ENCODE measurements around the gene HOXC13.

HOXC13 gene

DNA sequence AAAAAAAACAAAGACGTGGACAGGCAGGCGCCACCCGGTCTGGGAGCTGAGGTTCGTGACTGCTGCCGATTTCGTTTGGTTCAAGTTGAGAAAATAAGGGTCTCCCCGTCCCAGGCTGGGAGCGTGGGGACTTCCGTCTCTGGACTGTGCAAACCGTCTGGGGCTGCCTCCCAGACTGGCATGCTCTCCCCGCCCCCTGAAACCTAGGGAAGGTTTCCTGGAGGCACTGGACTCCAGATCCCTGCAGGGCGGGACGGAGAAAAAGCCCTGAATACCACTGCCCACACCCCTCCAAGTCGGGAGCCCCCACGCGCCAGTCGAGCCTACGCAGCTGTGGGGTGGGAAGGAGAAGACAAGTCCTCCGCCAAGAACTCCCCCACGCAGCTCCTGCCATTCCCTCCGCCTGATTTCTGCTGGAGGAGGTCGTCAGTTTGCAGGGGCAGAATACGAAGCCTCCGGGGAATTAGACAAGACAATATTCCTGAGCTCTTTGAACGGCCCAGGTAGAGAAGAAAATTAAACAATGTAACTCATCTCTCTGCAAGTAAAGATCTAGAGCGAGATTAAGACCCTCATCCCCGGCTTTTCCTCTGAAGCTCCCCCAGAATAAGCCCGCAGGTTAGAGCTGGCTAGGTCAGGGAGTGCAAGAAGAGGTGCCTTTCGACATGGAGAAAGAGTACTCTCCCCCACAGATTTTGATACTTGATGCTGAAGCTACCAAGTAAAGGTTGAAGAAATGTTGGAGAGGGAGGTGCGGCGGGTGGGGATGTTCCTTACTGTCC is 10.4 kb upstream of the HOXC13 start:
- Histone ChIP-seq H3K27ac (ENCODE audit: poor library complexity, severe bottlenecking) (no peak overlapping the region), H3K27me3 (ENCODE audit: insufficient read depth, poor library complexity, severe bottlenecking) (peaks cover 96% of the 10 kb centered on the region), H3K4me3 (ENCODE audit: severe bottlenecking) (no peak overlapping the region), H3K36me3 (ENCODE audit: low read depth) (no peaks in the 10 kb centered on the region), H3K4me1 (ENCODE audit: insufficient read depth, poor library complexity, severe bottlenecking) (no peaks in the 10 kb centered on the region), H3K9me3 (ENCODE audit: severe bottlenecking) (no peaks in the 10 kb centered on the region)
- no peak for DNase-seq (ENCODE audit: low spot score)
- ATAC-seq (ENCODE audit: low read depth): peak; percentile 48; the same call in 1 of the 3 replicates
- TF ChIP-seq, protein P1, sequence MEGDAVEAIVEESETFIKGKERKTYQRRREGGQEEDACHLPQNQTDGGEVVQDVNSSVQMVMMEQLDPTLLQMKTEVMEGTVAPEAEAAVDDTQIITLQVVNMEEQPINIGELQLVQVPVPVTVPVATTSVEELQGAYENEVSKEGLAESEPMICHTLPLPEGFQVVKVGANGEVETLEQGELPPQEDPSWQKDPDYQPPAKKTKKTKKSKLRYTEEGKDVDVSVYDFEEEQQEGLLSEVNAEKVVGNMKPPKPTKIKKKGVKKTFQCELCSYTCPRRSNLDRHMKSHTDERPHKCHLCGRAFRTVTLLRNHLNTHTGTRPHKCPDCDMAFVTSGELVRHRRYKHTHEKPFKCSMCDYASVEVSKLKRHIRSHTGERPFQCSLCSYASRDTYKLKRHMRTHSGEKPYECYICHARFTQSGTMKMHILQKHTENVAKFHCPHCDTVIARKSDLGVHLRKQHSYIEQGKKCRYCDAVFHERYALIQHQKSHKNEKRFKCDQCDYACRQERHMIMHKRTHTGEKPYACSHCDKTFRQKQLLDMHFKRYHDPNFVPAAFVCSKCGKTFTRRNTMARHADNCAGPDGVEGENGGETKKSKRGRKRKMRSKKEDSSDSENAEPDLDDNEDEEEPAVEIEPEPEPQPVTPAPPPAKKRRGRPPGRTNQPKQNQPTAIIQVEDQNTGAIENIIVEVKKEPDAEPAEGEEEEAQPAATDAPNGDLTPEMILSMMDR (IDR thresholded peaks at IDR 0.05; ENCODE audit: poor library complexity, severe bottlenecking): no peak

DNA sequence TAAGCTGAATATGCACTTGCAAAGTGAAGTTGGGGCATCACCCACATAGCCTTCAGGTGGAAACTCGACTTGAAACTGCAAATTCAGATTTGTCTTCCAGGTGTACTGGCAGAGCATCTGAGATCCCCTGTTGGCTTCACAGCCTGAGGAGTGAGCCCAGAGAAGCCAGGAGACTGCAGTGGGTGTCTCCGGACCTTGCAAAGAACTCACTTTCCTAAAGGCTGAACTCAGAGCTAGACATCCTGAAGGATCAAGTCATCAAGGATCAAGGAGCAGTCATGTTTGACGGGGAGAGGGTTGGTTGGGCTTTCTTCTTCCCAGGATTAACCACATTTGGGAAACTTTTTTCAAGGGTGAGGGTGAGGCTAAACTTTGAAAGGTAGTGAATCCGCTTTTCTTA is 9.1 kb upstream of the HOXC13 start:
- ATAC-seq (ENCODE audit: low read depth) (no peak), DNase-seq (ENCODE audit: low spot score) (no peak)
- Histone ChIP-seq H3K27me3 (ENCODE audit: insufficient read depth, poor library complexity, severe bottlenecking) (peaks cover 97% of the 10 kb centered on the region), H3K36me3 (ENCODE audit: low read depth) (no peaks in the 10 kb centered on the region), H3K27ac (ENCODE audit: poor library complexity, severe bottlenecking) (no peak overlapping the region), H3K9me3 (ENCODE audit: severe bottlenecking) (no peaks in the 10 kb centered on the region), H3K4me3 (ENCODE audit: severe bottlenecking) (no peak overlapping the region), H3K4me1 (ENCODE audit: insufficient read depth, poor library complexity, severe bottlenecking) (no peaks in the 10 kb centered on the region)
- TF ChIP-seq, protein P1 (IDR thresholded peaks at IDR 0.05; ENCODE audit: poor library complexity, severe bottlenecking): no peak

DNA sequence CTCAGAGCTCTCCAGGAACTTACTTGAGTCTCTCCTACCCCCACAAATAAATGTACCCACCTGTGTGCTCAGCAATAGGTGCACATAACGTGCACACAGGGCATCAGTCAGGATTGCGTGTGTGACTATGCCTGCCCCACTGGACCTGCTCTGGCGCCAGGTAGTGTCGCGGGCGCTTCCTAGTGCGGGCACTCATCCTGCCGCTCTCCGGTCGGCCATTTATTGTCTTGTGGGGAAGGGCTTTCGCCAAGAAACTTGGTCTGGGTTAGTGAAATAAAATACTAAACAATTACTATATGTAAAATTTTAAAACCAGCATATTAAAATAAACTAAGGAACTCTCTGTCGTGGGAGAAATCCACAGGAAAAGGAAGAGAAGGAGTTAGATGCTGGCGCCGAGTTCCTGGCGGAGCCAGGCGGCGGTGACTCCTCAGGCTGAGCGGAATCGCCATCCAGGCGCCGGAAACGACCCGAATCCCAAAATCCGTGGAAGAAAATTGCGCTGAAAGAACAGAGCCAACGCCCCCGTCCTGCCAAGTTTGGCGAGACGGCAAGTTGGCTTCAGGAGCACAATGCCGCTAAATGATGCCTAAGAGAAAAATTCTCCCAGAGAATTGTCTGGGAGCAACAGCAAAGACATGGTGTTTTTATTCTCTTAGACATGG is 7.9 kb upstream of the HOXC13 start:
- H3K27ac ChIP-seq (ENCODE audit: poor library complexity, severe bottlenecking): no peak overlapping the region
- H3K9me3 ChIP-seq (ENCODE audit: severe bottlenecking): no peaks in the 10 kb centered on the region
- peaks cover 100% of the 10 kb centered on the region for H3K27me3 ChIP-seq (ENCODE audit: insufficient read depth, poor library complexity, severe bottlenecking)
- ATAC-seq (ENCODE audit: low read depth): no peak
- no peak for DNase-seq (ENCODE audit: low spot score)
- H3K4me1 ChIP-seq (ENCODE audit: insufficient read depth, poor library complexity, severe bottlenecking): no peaks in the 10 kb centered on the region
- TF ChIP-seq, protein P1 (IDR thresholded peaks at IDR 0.05; ENCODE audit: poor library complexity, severe bottlenecking): no peak
- no peaks in the 10 kb centered on the region for H3K36me3 ChIP-seq (ENCODE audit: low read depth)
- no peak overlapping the region for H3K4me3 ChIP-seq (ENCODE audit: severe bottlenecking)

DNA sequence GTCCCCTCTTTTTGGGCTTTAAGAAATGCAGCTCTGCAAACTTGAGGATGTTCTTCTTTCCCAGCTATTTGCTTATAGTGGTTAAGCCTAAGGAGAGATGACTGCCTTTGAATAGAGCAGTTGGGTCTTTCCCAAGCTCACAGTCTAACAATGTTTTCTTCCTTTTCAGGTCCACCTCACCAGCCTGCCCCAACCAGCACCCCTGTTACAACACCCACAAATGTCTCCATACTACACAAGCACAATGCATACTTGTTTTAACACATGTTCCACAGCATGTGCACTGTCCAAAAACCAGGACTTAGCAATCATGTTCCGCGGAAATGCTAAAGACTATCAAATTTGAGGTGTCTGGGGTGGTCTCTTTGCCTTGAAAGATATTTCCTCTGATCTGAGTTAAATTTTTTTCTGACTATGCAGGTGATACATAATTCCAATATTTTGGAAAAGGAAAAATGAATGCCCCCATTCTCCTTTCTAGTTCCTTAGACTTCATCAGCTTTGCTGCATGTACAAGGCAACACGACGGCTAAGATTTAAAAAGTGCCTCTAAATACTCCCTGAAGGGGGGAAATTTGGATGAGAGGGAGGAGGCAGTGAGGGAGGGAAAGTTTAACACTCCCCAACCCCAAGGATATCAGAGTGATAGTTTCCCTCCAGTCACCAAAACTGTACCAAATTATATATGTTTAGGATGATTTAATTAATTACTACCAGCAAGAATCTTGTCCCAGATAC is 6.6 kb upstream of the HOXC13 start:
- no peak for ATAC-seq (ENCODE audit: low read depth)
- H3K9me3 ChIP-seq (ENCODE audit: severe bottlenecking): no peaks in the 10 kb centered on the region
- no peaks in the 10 kb centered on the region for H3K36me3 ChIP-seq (ENCODE audit: low read depth)
- no peak for DNase-seq (ENCODE audit: low spot score)
- H3K4me1 ChIP-seq (ENCODE audit: insufficient read depth, poor library complexity, severe bottlenecking): no peaks in the 10 kb centered on the region
- no peak overlapping the region for H3K4me3 ChIP-seq (ENCODE audit: severe bottlenecking)
- H3K27me3 ChIP-seq (ENCODE audit: insufficient read depth, poor library complexity, severe bottlenecking): peaks cover 100% of the 10 kb centered on the region
- TF ChIP-seq, protein P1 (IDR thresholded peaks at IDR 0.05; ENCODE audit: poor library complexity, severe bottlenecking): no peak
- no peak overlapping the region for H3K27ac ChIP-seq (ENCODE audit: poor library complexity, severe bottlenecking)

Data from RWPE2 (cell line).